NCI-H2196 treated with DMSO at 0.1 percent for 48 hours (cell line): ENCODE data around the gene GRIK3.

Experiments used
- DNase-seq: peaks from one replicate; lab custom pipeline; 2025; ENCODE audit not compliant: unreplicated experiment; lab: John Stamatoyannopoulos, UW

GRIK3 gene

GRCh38 chr1:36859926-36860325, 174.4 kb downstream of the GRIK3 start:
- DNase-seq = no peak

- no peak for DNase-seq
Measured at GRCh38 chr1:36858981-36859380, 175.3 kb downstream of the GRIK3 start.

GRCh38 chr1:36858553-36858952, 175.8 kb downstream of the GRIK3 start:
- no peak for DNase-seq

GRCh38 chr1:36857754-36858153, 176.6 kb downstream of the GRIK3 start:
- no peak for DNase-seq

GRCh38 chr1:36855699-36856494, 178.4 kb downstream of the GRIK3 start:
- DNase-seq = peak; percentile 60

- no peak for DNase-seq
Measured at GRCh38 chr1:36853638-36854037, 180.7 kb downstream of the GRIK3 start.

GRCh38 chr1:36852586-36852985, 181.7 kb downstream of the GRIK3 start:
- DNase-seq = no peak

- DNase-seq = no peak
Measured at GRCh38 chr1:36851595-36851994, 182.7 kb downstream of the GRIK3 start.

- no peak for DNase-seq
Measured at GRCh38 chr1:36851087-36851486, 183.2 kb downstream of the GRIK3 start.

GRCh38 chr1:36849956-36850355, 184.4 kb downstream of the GRIK3 start:
- no peak for DNase-seq

GRCh38 chr1:36847761-36848160, 186.6 kb downstream of the GRIK3 start:
- DNase-seq = no peak

- DNase-seq = no peak
Measured at GRCh38 chr1:36847186-36847585, 187.1 kb downstream of the GRIK3 start.

GRCh38 chr1:36846357-36846756, 188.0 kb downstream of the GRIK3 start:
- DNase-seq = no peak

GRCh38 chr1:36845802-36846201, 188.5 kb downstream of the GRIK3 start:
- no peak for DNase-seq

GRCh38 chr1:36844917-36845316, 189.4 kb downstream of the GRIK3 start:
- DNase-seq = no peak

- DNase-seq = no peak
Measured at GRCh38 chr1:36843906-36844610, 190.3 kb downstream of the GRIK3 start.

GRCh38 chr1:36843027-36843426, 191.3 kb downstream of the GRIK3 start:
- DNase-seq = no peak

- no peak for DNase-seq
Measured at GRCh38 chr1:36842448-36842847, 191.9 kb downstream of the GRIK3 start.

- no peak for DNase-seq
Measured at GRCh38 chr1:36839485-36839884, 194.8 kb downstream of the GRIK3 start.

GRCh38 chr1:36838888-36839287, 195.4 kb downstream of the GRIK3 start:
- no peak for DNase-seq

- no peak for DNase-seq
Measured at GRCh38 chr1:36836916-36837315, 197.4 kb downstream of the GRIK3 start.

GRCh38 chr1:36836196-36836883, 198.0 kb downstream of the GRIK3 start:
- DNase-seq = peak; percentile 71
